Hindlimb muscle (tissue), 1 donor: ENCODE results near the gene AHRR. TPM values are rescaled to one million over a fixed set of nuclear protein-coding genes. Genes with fewer than 3 reads are reported as not detected.
"Not testable (repeated sequence)": the region's sequence is repeated elsewhere in the genome, so short reads cannot be mapped to it uniquely, and the experiment has no call there.

ENCODE experiments used
- DNase-seq: peaks from one replicate; pipeline ENCODE4 v3.0.0-alpha.2; 2013
- polyA plus RNA-seq: library from polyadenylated mRNA; unstranded; fragments of 120-200 nt; gene quantifications from one replicate; pipeline ENCODE4 v1.2.1, GENCODE V29; 2013; ENCODE audit not compliant: insufficient read length

Gene AHRR
- polyA plus RNA-seq, 1 donor: 2.3 TPM

DNA sequence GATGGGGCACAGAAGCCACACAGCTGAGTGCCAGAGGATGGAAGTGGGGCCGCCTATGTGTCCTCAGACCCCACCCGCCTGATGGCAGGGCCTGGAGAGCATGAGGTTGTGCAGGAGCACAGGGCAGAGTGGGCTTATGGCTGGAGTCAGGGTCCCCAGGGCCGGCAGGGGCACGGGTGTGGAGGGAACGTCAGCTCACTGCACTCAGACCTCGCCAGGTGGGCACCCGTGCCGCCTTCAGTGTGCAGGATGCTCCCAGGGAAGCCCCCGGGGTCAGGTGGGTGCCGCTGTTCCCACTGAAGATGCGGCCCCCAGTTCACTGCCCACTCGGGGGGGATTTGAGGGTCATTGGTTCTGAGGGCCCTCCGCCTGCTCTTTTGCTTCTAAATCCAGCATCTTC, 156.4 kb downstream of the AHRR start:
- no peak for DNase-seq

DNA sequence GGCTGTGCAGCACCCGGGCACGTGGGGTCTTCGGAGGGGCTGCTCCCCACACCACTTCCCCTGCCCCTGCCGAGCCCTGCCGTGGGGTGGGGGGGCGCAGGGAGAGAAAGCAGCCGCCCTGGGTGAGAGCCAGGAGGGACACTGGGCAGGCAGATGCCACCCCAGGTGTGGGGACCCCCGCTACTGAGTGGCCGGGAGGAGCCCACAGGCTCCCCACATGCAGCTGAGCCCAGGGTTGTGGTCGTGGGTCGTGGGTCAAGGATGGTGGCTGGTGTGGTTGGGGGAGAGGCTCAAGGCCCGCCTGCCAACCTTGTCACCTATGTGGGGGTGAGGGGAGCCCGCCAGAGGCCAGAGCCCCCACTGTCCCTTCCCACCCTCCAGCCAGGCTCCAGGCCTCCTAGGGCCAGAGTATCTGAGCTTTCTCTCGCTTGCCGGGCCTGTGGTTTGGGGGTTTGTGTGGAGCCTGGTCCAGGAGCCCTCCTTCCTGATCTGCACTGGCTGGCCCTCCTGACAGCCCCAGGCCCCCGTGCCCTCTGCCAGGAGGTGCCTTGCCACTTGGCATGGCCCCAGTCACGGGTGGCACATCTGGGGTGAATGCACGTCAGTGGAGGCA, 157.0 kb downstream of the AHRR start:
- DNase-seq: no peak

DNA sequence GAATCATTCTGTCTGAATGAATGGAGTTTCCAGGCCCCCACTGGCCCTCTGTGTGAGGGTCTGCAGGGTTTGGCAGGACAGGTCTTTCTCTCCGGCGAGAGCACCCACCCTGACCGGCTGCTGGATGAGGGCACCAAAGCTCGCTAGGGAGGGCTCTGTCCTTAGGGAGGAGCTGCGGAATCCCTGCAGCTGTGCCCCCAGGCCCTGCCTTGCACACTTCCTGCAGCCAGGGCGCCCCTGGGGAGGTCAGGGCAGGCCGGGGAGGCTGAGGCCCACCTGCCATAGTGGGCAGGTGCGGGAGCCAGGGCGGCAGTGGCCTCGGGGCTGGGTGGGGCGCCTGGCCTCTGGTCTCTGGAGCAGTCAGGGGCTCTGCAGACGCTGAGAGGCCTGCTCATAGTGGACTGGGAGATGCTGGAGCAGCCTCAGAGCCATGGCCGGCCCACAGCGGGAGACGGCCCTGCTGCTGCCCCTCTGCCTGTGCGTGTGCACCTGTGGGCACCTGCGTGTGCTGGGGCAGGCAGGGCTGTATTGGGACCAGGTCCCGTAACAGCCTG, 157.5 kb downstream of the AHRR start:
- DNase-seq: no peak

DNA sequence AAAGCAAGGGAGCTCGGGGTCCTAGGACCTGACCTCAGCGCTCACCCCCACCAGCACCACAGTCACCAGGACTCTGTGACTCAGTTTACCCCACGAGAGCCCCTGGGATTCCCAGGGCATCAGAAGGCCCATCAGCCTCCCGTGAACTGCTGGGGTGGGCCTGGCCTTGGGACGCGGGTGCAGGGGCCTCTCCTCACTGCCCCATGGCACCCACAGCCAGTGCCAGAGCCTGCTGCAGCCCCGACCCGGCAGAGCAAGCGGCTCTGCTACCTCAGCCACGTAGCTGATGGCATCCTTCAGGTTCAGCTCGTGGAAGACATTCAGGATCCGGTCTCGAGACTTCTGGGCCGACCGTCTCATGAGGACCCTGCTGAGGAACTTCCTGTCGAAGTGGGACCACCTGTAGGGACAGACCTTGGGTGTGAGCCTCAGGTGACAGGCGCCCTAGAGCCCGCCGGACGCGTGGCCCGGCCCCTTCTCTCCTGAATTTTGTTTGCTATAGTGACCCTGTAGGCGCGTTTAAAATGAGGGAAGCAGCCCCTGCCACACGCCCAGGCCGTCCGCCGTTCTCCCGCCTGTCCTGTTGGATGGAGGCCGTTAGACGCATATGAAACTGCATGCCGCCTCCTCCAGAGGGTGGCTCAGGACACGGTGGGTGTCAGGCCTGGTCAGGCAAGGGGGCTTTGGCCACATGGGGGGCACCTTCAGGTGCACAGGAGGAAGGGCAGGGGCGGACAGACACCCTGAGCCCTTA, 158.2 kb downstream of the AHRR start:
- no peak for DNase-seq

DNA sequence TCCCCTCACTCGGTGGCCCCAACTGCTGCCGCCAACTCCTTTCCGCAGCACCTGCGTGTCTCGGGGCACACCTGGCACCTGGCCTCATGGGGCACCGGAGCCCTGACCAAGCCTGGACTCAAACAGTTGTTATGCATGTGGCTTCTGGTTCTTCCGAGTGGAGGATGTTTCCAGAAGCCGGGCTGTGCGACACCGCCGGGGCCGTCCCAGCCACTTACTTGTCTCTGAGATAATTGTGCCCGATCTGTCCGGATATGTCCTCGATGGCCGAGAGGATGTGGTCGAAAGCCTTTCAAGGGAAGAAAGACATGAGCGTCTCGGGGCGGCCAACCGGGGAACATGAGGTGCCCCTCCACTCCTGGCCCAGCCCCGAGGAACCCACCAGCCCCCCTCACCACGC, 159.8 kb downstream of the AHRR start:
- no peak for DNase-seq

DNA sequence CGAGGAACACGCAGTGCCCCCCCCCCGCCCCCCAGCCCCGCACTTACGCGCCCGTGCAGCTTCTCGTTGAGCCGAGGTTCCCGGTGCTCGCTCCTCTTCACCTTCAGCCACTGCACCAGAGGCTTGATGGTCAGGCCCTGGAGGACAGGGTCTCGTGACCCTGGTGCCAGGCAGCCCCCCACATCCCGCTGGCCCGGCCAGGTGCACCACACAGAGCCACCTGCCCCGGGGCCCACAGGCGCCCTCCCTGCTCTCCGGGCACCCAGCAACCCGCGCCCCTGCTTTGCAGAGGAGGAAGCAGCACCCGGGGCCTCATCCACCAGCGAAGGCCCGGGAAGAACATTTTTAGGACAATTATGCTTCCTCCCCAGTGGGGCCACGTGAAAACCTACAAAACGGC, 160.5 kb downstream of the AHRR start:
- DNase-seq: no peak

DNA sequence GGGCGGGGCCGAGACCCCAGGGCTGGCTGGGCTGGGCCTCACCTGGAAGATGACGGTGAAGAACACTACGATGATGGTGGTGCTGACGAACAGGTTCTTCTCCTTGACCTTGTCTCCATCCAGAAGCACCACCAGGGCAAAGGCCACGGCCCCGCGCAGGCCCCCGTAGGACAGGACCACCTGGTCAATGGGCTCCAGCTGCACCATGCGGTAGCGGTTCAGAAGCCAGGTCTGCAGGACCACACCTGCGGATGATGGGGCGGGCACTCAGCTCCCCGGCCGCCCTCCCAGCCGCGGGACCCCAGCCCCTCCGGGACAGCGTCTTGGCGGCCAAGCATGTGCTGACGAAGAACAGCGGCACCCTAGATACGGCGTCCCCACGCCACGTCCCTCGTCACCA, 161.0 kb downstream of the AHRR start:
- DNase-seq: no peak

DNA sequence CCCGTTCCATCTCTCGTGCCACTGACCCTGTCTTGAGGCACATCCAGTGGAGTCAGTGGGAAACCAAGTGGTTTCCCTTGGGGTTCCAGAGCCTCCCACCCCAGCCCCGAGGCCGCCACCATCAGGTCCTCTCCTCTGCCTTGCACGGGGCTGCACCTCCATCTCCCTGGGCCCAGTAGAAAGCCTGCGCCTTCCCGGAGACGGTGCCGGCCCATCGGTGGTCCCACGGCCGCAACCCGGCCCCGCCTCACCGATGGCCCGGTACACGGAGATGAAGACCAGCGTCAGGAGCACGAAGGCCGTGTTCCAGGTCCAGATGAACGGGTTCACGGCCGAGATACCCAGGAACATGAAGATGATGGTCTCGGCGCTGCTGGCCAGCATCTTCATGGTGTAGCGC, 161.5 kb downstream of the AHRR start:
- no peak for DNase-seq

DNA sequence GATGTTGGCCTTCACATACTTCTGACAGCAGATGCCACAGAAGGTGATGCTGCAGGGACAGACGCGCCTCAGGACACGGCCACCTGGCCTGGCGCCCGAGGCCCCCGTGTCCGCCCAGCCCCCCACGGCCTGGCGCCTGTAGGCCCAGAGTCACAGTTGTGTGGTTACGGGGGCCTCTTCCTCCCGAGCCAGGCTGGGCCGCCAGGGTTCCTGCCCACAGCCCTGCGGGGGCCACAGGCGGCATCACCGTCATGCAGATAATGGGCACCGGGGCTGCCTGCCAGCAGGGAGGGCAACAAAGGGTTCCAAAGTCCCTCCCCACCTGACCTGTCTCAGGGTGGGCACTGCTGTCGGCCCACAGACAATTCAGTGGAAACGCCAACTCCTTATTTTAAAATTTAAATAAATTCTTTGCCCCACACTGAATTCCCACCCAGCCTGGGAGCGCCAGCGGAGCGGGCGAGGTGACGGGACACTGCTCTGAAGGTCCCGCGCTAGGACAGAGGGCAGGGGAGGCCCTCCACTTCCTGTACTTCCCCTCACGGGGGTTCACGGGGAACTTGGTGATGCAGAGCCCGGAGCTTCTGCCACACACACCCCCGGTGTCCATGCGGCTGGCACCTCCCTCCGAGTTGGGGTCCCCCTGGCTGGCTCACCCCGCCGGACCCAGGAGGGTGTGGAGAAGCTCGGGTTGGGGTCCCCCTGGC, 162.1 kb downstream of the AHRR start:
- DNase-seq: no peak

DNA sequence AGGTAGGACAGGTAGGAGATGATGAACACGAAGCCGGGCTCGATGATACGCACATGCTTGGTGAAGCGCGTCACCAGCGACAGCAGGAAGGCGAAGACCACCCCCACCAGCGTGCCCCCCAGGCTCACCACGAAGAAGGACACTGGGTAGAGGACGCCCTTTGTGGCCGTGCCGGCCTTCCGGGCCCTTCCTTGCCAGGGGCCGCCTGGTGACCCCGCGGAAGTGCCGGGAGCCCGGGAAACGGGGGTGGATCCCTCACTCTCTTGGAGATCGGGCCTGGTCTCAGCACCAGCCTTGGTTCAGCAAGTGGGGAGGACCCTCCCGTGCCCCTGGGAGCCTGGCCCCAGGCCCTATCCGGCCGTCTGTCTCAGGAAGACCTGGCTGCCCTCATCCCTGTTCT, 163.0 kb downstream of the AHRR start:
- DNase-seq: no peak

DNA sequence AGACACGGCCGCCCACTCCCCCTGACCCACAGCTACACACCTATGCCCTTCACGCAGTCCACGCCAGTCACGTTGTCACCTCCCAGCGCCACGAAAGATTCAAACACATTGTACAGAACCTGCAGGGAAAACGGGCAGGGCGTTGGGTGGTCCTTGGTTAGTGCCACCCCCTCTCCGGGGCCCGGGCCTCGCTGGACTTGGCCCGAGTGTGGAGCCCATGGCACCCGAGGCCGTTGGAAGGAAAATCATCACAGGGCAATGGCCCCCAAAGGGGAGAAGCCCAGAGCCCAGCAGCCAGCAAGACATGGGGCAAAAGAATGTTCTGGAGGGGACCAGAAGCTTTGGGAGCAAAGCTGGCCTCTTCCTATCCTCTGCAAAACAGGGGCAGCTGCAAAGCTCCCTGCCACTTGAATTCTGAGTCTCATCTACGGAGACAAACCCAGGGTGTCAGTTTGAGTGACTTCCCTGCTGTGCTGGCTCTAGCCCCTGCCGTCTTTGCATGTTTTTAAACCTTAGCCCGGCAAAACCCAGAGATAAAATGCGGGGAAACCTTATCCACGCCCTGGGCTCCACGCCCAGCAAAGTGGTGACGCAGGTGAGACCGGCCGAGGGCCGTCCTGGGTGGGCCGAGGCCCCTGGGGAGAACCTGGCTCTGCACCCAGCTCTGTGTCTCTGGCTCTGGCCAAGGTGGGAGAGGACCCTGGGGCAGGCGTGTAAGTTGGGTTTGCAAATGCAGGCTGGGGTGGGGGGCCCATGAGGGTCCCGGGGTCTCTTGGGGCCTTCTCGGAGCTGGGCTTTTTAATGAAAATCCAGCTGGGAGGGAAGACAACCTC, 163.8 kb downstream of the AHRR start:
- no peak for DNase-seq

DNA sequence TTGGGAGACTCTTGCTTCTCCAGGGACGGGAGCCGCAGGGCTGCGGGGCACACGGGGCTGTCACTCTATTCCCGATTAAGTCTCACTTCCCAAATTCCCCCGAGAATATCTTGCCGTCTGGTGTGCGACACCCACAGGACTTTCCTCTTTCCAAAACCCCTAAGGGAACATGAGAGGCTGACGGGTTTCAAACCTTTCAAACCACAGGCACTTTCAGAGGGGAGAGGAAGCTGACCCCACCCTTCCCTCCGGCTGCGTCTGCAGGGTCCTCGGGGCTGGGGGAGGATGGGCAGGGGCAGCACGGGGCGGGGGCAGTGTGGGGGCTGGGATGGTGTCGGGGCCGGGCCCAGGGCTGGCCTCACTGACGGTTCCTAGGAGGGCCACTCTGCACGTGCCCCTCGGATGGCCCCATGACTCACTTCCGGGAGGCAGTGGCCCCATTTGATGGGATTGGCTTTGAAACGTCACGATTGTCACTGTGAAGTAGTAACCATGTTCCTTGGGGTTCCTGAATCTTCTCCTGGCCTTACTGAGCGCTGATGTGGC, 164.5 kb downstream of the AHRR start:
- DNase-seq: no peak

DNA sequence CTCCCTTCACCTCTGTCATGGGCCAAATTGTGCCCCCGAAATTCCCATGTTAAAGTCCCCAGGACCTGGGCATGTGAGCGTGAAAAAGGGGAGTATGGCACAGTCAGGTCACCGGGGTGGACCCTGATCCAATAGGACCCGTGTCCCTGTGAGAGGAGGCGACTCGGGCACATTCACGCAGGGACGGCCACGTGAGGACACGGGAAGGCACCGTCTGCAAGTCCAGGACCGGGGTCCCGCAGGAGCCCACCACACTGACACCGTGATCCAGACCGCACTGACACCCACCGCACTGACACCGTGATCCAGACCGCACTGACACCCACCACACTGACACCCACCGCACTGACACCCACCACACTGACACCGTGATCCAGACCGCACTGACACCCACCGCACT, 165.1 kb downstream of the AHRR start:
- not testable (repeated sequence) for DNase-seq

Other genes with a start within 250 kb of the AHRR start
- 0.39 TPM for gene PLEKHG4B, start 229.5 kb upstream of the AHRR start, polyA plus RNA-seq
- gene LRRC14B, start 130.2 kb upstream of the AHRR start, polyA plus RNA-seq: 41.2 TPM
- gene CCDC127, start 103.6 kb upstream of the AHRR start, polyA plus RNA-seq: 9.9 TPM
- 100 TPM for gene SDHA, start 103.4 kb upstream of the AHRR start, polyA plus RNA-seq
- 53.6 TPM for gene PDCD6, start 50.1 kb upstream of the AHRR start, polyA plus RNA-seq
- 42.1 TPM for gene EXOC3, start 121.5 kb downstream of the AHRR start, polyA plus RNA-seq
- gene SLC9A3, start 202.7 kb downstream of the AHRR start, polyA plus RNA-seq: 2.8 TPM